IMR-90 (cell line): ENCODE results near the gene IQCK.

ENCODE experiments used
- CTCF ChIP-seq: conservative IDR thresholded peaks from 2 replicates; pipeline ENCODE4 v1.5.1; 2012; ENCODE audit warnings: mild to moderate bottlenecking, low read depth, low read length, improper control_type of control experiment
- POLR2A ChIP-seq: IDR thresholded peaks from 2 replicates; pipeline ENCODE4 v1.6.1; 2012; ENCODE audit warnings: mild to moderate bottlenecking, low read depth, low read length
- RAD21 ChIP-seq: IDR thresholded peaks from 2 replicates; pipeline ENCODE4 v1.6.1; 2012; ENCODE audit warnings: low read length, improper control_type of control experiment
- RFX5 ChIP-seq: IDR thresholded peaks from 2 replicates; pipeline ENCODE4 v1.8.0; 2012; ENCODE audit warnings: low read depth, mild to moderate bottlenecking, low read length, moderate library complexity

DNA sequence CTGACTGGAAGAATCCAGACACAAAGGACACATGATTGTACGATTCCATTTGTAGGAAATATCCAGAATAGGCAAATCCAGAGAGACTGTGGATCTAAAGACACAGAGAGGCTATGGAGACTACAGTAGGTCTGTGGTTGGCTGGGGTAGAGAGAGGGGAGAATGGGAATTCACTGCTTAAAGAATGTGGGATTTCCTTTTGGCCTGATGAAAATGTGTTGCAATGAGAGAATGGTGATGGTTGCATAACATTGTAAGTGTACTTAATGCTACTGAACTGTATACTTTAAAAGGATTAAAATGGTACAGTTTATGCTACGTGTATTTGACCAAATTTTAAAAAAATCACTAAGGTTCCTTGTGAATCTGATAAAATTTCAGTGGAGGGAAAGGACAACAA lies 104.5 kb downstream of the IQCK start:
- TF ChIP-seq CTCF (no peak), POLR2A (no peak), RAD21 (no peak), RFX5 (no peak)
